GM19025 (cell line): ENCODE measurements around the gene SMOC2.

Experiments used
- ATAC-seq: cut with Tn5 transposase; IDR thresholded peaks from one replicate; pipeline ENCODE4 v1.9.1; 2021; ENCODE audit warnings: mild to moderate bottlenecking, low read depth, moderate library complexity; ENCODE audit not compliant: unreplicated experiment

SMOC2 gene

GRCh38 chr6:168638468-168639271 is 197.7 kb downstream of the SMOC2 start:
- no peak for ATAC-seq

- no peak for ATAC-seq
These were observed 199.2 kb downstream of the SMOC2 start for GRCh38 chr6:168640181-168640580.

GRCh38 chr6:168640768-168641167 is 199.8 kb downstream of the SMOC2 start:
- no peak for ATAC-seq

- ATAC-seq: no peak
These were observed 200.5 kb downstream of the SMOC2 start for GRCh38 chr6:168641446-168641845.

- no peak for ATAC-seq
These were observed 202.4 kb downstream of the SMOC2 start for GRCh38 chr6:168643401-168643800.

- ATAC-seq: no peak
These were observed 204.3 kb downstream of the SMOC2 start for GRCh38 chr6:168645326-168645725.

GRCh38 chr6:168647271-168647670 is 206.3 kb downstream of the SMOC2 start:
- no peak for ATAC-seq

GRCh38 chr6:168648240-168649125 is 207.5 kb downstream of the SMOC2 start:
- no peak for ATAC-seq

- ATAC-seq: no peak
These were observed 208.2 kb downstream of the SMOC2 start for GRCh38 chr6:168649209-168649608.

- ATAC-seq: no peak
These were observed 209.7 kb downstream of the SMOC2 start for GRCh38 chr6:168650671-168651111.

- ATAC-seq: no peak
These were observed 214.6 kb downstream of the SMOC2 start for GRCh38 chr6:168655462-168656152.

GRCh38 chr6:168658059-168658458 is 217.1 kb downstream of the SMOC2 start:
- ATAC-seq: no peak

GRCh38 chr6:168660400-168660945 is 219.5 kb downstream of the SMOC2 start:
- no peak for ATAC-seq

GRCh38 chr6:168662301-168662936 is 221.4 kb downstream of the SMOC2 start:
- ATAC-seq: no peak

- ATAC-seq: no peak
These were observed 222.1 kb downstream of the SMOC2 start for GRCh38 chr6:168663041-168663440.

GRCh38 chr6:168664956-168665355 is 224.0 kb downstream of the SMOC2 start:
- ATAC-seq: no peak

GRCh38 chr6:168666170-168666569 is 225.2 kb downstream of the SMOC2 start:
- no peak for ATAC-seq

GRCh38 chr6:168666699-168667427 is 225.9 kb downstream of the SMOC2 start:
- ATAC-seq: no peak

- ATAC-seq: no peak
These were observed 226.4 kb downstream of the SMOC2 start for GRCh38 chr6:168667428-168667805.
